Right kidney (tissue), 9 donors: ENCODE results near the gene CYTH1.

Experiments
- DNase-seq: peaks from one replicate; pipeline ENCODE4 v3.0.0-alpha.2; 2016
- long read RNA-seq, 8 donors: transcript quantifications; one replicate each; lab custom pipeline, GENCODE V29; 2026

CYTH1 gene, protein sequence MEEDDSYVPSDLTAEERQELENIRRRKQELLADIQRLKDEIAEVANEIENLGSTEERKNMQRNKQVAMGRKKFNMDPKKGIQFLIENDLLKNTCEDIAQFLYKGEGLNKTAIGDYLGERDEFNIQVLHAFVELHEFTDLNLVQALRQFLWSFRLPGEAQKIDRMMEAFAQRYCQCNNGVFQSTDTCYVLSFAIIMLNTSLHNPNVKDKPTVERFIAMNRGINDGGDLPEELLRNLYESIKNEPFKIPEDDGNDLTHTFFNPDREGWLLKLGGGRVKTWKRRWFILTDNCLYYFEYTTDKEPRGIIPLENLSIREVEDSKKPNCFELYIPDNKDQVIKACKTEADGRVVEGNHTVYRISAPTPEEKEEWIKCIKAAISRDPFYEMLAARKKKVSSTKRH
- long read RNA-seq, donor 1, full-length matches to known transcripts: 13 of 23 reads
- long read RNA-seq, donor 1, partial matches to known transcripts: 10 of 23 reads
- long read RNA-seq, donor 1, other reads (novel, unspliced or antisense): 0 of 23 reads
- long read RNA-seq, donor 2, full-length matches to known transcripts: 5 of 5 reads
- long read RNA-seq, donor 2, partial matches to known transcripts: 0 of 5 reads
- long read RNA-seq, donor 2, other reads (novel, unspliced or antisense): 0 of 5 reads
- long read RNA-seq, donor 3, full-length matches to known transcripts: 8 of 8 reads
- long read RNA-seq, donor 3, partial matches to known transcripts: 0 of 8 reads
- long read RNA-seq, donor 3, other reads (novel, unspliced or antisense): 0 of 8 reads
- long read RNA-seq, donor 4, full-length matches to known transcripts: 13 of 13 reads
- long read RNA-seq, donor 4, partial matches to known transcripts: 0 of 13 reads
- long read RNA-seq, donor 4, other reads (novel, unspliced or antisense): 0 of 13 reads
- long read RNA-seq, donor 5, full-length matches to known transcripts: 14 of 14 reads
- long read RNA-seq, donor 5, partial matches to known transcripts: 0 of 14 reads
- long read RNA-seq, donor 5, other reads (novel, unspliced or antisense): 0 of 14 reads
- long read RNA-seq, donor 6, full-length matches to known transcripts: 11 of 11 reads
- long read RNA-seq, donor 6, partial matches to known transcripts: 0 of 11 reads
- long read RNA-seq, donor 6, other reads (novel, unspliced or antisense): 0 of 11 reads
- long read RNA-seq, donor 7: 0 reads
- long read RNA-seq, donor 8, full-length matches to known transcripts: 18 of 18 reads
- long read RNA-seq, donor 8, partial matches to known transcripts: 0 of 18 reads
- long read RNA-seq, donor 8, other reads (novel, unspliced or antisense): 0 of 18 reads

DNA sequence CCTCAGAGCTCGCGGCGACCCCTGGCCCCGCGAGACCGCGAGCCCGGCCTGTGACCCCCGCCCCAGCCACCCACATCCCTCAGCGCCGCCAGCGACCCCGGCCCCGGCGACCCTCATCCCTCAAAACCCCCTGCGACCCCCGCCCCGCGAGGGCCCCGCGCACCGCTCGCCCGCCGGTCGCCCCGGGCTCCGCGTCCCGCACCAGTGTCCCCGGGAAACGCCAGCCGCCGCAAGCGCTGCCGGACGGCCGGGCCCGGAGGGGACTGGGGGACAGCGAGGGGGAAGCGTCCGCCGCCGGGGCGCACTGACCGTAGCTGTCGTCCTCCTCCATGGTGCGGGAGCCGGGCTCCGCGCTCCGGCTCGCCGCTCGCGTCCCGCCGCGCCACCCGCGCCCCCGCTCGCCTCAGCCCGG is at the start of gene CYTH1:
TSS of gene CYTH1 (minus strand) at position 381 of the 412 bp plus-strand sequence. CDS start at position 331, 50 bp downstream.
- DNase-seq: peak; percentile 77

DNA sequence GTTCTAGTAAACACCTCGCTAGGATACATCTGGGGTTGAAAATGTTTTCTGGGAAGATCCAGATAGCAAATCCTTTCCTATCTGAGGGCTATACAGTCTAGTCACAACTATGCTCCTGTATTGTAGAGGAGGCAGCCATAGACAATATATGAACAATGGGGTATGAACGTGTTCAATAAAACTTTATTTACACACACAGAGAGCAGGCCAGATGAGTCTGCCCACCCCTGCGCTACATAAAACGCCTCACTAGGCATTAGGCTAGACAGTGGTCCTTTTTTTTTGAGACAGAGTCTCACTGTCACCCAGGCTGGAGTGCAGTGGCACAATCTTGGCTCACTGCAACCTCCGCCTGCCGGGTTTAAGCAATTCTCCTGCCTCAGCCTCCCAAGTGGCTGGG is 47.4 kb upstream of the CYTH1 start:
- no peak for DNase-seq

DNA sequence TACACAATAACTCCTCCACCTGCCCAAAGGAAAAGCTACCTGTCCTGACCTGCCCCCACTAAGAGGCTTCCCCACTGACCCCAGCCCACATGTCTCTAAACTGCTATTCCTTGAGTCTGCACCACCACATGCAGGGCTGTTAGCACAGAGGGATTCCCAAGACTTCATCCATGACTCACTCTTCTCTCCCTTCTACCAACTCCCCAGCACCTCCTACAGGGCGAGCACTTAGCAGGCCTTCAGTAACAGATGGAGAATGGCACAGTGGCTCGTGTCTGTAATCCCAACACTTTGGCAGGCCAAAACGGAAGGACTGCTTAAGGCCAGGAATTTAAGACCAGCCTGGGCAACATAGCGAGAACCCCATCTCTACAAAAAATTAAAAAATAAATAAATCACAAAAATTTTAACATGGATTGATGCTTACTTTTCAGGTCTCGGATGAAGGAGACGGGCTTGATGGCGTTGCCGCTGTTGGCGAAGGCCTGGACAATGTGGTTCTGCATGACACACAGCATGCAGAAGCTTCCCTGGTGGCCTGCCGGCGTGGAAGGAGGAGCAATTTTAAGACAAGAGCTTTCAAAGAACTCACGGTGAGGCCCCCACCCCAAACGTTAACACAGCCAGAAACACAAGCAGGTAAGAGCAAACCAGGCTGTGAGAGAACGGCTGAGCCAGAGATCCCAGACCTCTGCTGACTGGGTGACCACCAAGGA is 46.6 kb upstream of the CYTH1 start:
- no peak for DNase-seq

DNA sequence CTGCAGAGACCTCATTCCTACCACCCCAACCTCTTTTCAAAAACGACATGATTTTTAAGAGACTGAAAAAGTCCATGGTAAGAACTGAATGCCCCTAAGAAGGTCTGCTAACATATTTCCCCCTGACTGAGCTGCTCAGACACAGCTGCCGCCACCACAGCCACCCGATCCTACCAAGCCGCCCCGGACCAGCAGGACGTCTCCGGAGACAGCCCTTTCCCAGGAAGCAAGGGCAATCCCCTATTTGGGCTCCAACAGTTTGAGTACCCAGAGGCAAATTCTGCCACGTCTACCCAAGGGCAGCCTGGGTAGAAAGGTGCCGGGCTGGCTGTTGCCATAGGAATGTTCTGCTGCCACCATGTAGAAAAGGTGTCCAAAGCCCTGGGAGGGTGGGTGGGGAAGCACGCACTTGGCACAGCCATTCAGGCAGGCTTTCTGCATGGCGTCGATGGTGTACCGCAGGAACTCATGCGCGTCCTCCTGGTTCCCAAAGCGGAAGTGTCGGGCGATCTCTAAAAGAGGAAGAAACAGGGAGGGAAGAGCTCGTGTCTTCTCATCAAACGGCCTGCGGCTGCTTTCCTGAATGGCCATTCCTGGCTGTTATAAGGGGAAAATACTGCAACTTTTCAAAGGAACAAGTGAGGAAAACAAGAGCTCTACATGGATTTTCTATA is 44.9 kb upstream of the CYTH1 start:
- DNase-seq: no peak

DNA sequence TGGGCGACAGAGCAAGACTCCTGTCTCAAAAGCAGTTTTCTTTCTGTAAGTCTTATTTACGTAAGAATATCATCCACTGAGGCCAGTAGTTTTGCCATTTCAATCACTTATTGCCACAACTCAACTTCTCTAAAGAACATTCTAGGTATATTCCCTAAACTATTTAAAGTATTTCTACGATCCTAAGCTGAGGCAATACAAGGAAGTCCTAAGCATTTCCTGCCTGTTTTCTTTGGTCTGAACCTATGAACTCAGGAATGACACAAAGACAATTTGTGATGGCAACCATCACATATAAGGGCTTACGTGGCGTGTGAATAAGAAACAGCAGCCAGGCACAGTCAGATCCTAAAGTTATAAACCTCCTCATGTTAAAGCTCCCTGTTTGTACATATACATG is 44.3 kb upstream of the CYTH1 start:
- no peak for DNase-seq

DNA sequence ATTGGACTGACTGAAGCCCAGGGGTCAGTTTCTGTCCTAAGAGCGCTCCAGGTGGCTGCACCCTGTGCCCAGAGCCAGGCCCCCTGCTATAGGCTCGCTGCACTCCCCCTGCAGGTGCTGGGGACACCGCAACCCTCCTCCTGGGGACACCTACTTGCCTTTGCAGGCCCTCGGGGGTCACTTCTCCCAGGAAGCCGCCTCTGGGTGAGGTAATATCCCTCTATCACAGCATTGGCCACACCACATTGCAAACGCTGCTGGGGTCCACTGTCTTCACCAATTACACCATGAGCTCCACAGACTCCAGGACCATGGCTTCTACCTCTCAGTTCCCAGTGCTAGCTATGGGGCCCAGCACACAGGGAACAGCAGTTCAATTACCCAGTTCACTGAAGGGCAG is 43.6 kb upstream of the CYTH1 start:
- no peak for DNase-seq

DNA sequence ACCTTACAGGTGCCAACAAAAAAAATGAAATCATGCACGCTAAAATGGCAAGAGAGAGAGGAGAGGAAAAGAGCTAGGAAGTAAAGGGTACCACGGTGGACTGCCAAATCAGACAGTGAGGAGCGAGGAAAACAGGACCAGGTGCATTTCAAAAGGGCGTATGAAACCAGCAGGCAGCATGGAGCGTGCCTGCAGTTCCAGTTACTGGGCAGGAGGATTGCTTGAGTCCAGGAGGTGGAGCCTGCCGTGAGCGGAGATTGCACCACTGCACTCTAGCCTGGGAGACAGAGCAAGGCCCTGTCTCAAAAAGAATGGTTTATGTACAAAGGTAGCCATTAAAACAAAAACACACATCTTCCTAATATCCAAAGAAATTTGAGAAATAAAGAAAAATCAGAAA is 42.2 kb upstream of the CYTH1 start:
- no peak for DNase-seq

DNA sequence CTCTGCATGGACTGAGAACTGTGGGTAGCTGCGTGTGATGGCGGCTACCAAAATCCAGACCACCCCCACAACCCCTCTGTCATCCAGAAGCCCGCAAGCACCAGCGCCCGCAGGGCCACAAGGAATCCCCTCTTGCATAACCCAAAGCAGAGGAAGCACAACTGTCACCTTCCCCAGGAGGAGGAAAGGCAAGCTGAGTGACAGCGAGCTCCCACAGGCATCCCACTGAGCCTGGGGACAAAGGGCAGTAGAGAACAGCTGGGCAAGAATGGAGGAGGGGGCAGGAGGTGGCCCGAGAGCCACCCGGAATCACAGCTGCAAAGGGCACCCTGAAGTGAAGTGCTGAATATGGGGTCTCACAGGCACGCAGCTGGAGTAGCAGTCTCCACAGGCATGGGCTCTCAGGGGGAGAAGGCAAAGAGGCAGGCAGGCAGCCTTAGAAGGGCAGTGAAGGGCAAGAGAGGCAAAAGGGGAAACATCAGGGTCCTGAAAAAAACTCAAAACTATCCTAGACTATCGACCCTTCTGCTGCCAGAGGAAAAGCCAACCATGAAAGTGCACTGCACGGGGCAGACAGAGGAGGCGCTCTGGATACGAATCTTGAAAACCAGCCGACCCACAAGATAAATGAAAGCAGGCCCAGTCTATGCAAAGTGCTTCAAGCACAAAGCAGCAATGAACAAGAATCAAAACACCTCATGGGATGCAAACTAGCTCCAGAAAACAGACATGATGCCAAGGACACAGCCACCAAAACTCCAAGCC is 41.4 kb upstream of the CYTH1 start:
- DNase-seq: no peak

DNA sequence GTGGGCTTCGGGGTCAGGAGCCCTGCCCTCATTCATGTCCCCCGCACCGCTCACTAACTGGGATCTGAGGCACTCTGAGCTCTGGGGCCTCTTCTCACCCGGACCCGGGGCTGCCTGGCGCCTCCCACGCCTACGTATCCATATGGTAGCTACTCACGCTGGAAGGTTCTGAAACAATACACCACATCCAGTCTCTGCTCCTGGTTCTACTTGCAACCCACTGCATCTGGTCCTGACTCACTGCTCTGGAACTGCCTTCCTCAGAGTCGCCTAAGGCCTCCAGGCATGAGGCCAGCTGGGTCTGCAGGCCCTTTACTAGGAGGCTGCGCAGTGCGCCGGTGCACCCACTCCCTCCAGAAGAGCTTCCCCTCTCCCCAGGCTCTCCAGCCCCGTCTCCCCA is 40.5 kb upstream of the CYTH1 start:
- no peak for DNase-seq

DNA sequence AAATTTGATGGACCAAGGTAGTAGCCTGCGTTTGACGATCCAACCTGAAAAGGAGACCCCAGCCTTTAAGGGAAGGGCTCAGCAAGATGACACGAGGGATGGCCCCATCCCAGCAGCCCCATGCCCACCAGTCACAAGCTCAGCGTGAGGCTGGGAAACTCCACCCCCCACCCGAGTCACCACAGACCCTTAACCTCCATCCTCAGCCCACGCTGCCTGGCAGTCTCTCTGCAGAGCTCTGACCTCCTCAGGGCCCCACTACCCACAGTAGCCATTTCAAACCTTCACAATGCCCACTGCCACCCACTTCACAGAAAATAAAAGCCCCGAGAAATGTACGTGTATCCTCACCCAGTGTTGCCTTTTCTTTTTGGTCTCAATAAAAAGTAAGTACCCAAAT is 39.9 kb upstream of the CYTH1 start:
- DNase-seq: no peak

DNA sequence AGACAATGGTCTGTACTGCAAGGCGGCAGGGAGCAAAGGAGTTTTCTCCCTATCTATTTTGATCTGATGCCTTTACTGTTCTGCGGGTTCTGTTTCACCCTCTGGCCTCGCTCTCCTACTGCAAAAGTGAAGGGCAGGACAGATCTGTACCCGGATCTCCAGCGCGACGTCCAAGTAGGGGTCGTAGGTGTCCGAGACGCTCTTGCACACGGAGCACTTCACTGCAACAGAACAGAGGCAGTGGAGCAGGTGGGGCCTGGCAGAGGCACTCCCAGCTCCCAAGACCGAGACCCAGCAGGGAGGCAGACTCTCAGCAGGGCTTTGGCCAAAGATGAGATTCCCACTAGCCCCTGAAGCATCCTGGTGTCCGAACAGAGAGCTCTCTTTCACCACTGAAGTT is 38.8 kb upstream of the CYTH1 start:
- no peak for DNase-seq

DNA sequence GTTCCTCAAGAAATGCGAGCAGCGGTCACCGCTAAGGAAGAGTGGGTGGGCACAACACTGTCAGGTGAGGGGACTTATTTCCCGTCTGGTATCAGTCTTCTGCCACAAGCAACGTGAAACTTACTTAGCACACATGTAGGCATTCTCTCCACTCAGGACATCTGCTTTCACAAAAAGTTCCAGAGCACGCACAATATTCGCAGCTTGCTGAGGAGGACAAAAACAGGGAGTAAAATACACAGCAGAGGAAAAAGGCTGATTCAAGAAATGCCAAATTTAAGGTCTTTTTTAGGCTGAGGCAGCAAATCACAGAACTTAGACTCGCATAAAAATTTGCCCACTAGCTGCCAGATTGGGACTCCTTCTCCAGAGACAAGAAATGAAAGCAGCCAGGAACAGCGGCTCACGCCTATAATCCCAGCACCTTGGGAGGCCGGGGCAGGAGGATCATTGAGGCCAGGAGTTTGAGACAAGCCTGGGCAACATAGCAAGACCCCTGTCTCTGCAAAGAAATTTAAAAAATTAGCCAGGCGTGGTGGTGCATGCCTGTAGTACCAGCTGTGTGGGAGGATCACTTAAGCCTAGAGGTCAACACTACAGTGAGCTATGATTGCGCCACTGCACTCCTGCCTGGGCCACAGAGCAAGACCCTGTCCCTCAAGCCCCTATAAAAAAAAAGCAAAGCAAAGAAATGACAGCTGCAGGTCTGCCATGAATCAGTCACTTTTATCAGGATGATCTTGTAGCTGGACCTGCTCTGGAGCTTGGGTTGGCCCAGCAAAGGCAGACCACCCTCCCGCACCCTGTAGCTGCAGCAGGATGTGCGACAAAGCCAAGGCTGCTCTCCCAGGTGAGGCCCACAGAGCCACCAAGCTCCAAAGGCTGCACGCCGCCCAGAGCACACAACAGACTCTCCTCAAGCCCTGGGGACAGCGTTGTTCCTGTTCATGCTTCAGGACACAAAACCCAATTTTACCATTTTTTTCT is 38.0 kb upstream of the CYTH1 start:
- no peak for DNase-seq

DNA sequence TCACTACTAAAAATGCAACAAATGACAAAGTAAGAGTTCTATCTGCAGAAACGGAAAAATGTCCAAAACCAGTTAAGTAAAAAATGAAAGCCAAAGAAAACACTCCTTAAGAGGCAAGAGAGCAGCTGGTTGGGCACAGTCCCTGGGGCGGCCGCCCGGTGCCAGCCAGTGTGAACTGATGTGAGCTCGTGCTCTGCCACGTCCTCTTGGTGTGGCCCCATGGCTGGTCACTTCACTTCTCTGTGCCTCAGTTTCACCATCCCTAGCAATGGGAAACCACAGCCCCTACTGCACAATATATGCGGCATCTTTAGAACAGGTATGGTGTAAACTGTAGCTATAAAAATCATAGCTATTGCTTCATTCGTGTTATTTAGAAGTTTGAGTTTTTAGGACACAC is 37.3 kb upstream of the CYTH1 start:
- no peak for DNase-seq

DNA sequence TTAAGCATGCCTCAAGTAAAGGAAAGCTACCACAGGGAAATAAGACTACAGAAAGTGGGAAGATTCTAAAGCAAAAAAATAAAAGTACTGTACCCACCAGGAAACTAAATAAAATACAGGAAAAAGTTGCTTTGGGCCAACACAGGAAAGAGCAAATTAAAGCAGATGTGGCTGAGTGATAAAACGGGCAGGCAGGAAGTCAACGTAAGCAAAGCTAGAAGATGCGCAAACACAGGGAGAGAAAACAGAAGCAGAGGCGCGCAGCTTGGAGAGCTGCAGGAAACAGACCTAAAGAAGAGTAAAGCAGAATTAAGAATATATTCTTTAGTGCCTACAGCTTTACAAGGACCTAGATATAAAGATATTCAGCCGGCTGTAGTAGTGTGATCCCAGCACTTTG is 36.9 kb upstream of the CYTH1 start:
- DNase-seq: no peak

DNA sequence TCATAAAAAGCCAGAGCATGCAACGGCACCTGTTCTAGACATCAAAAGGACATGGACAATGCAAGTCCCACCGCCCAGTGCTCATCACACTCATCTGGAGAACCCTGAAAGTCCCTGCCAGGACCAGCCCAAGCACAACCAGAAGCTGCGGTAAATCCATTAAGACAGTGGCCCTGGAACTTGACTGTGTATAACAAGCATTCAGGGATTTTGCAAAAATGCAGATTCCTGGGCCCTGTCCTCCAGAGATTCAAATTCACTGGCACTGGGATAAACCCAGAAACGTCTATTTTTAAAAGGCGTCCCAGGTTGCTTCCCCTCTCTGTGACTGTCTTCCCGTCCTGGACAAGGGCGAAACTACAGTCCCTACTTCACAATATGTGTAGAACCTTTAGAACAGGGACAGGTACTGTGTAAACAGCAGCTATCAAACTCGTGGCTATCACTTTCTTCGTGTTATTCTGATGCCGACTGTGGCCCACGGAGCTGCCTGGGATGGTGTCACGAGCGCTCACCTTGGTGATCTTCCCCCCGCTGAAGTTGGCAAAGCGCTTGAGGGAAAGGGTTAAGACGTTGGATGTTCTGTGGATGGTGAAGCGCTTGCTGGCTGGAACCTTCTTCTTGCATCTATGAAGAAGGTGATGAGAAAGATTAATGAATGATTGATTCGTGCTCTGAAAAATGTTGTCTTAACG is 36.2 kb upstream of the CYTH1 start:
- no peak for DNase-seq

DNA sequence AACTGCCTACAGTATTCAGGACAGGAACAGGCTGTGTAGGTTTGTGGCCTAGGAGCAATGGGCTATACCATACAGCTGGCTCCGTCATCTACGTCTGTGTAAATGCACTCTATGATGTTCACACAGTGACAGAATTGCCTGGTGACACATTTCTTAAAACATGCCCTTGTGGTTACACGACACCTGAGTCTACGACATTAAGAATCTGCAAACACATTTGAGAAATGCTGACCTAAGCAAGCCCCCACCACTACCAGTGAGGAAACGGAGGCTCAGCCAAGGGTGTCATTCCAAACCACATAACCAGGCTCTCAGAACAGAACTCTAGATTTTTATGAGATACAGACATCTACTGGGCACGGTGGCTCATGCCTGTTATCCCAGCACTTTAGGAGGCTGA is 35.0 kb upstream of the CYTH1 start:
- DNase-seq: no peak

DNA sequence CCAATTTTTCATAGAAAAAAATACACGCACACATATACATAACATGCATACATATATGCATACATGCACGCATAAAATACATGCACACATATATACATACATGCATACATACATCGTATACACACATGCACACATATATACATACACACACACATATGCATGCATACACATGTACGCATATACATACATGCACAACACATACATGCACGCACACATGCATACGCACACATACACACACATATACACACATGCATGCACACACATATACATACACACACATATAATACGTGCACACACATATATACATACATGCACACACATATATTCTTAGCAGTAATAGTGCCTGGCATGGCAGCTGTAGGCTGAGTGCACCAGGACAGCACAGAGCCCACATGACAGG is 33.6 kb upstream of the CYTH1 start:
- no peak for DNase-seq

DNA sequence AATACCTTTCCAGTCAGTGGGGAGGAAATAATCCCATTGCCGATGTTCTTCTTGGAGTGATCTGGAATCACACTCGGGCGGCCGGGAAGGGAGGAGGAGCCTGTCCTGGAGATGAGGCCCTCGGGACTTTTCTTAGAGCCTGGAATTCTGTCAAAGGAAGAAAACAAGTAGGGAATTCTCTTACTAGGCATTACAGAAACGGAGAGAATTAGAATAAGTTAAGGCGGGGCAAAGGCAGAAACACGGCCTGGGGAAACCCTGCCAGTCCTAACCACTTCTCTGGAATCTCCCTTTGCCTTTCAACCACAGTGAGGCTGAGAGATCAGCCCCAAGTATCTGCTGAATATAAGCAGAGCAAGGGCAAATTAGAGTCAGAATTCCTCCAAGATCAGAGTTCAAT is 30.8 kb upstream of the CYTH1 start:
- no peak for DNase-seq

DNA sequence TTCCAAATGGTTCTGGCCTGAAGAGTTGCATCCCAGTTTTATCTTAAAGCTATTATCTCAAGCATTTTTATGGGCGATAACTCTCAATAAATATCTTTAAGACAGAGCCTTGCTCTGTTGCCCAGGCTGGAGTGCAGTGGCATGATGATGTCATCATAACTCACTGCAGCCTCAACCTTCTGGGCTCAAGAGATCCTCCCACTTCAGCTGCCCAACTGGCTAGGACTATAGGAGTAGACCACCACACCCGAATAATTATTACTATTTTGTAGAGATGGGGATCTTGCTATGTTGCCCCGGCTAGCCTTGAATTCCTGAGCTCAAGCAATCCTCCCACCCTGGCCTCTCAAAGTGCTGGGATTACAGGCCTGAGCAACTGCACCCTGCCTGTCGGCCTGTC is 26.1 kb upstream of the CYTH1 start:
- DNase-seq: no peak
